ENCODE data around the gene AP5Z1.

GRCh38 chr7:4805984-4806300 is 30.5 kb downstream of the AP5Z1 start:
- TF ChIP-seq POLR2A (IDR thresholded peaks at IDR 0.05) = no peak
- no peak for TF ChIP-seq CTCF (IDR thresholded peaks at IDR 0.05)
- TF ChIP-seq POLR2AphosphoS5 (IDR thresholded peaks at IDR 0.05; ENCODE audit: insufficient read depth in 1 of 2, low read depth in 1 of 2) = no peak

All from vagina (tissue), 2 donors.